Measurements from ENCODE around the gene ASTL. TPM values are rescaled to one million over a fixed set of nuclear protein-coding genes. Genes with fewer than 3 reads are reported as not detected.
A peak's percentile ranks its signal among the peaks of the same experiment; 100 is the strongest.

The ASTL gene
- total RNA-seq, 1 donor from 2014 or later = not detected

DNA sequence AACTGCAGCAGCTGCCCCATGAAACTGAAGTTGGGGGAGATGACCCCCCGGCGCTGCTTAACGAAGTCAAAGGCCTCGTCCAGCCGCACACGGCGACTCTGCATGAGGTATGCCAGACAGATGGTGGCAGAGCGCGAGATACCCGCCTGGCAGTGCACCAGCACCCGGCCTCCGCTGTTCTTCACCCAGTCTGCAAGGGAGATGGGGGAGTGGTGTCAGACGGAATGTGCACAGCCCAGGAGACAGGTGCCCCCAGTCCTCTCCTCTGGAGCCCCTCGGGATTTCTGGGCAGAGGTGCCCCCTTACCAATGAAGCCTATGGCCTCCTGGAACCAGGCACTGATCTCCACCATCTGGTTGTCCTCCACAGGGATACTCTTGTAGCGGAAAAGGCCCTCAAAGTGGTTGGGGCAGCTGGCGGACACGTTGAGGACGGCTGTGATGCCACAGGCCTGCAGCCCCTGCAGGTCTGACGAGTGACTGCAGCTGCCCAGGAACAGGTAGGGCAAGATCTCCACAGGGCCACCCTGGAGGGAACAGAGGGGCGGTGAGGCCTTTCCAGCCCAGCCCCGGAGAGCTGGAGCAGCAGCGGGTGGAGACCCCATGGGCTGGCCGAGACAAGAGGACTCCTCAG lies 5.7 kb upstream of the ASTL start:
- H3K36me3 ChIP-seq (ENCODE audit: insufficient read depth, low read length) = no peaks in the 10 kb centered on the region
- H4K20me1 ChIP-seq (ENCODE audit: insufficient read depth, low read length) = peaks cover 13% of the 10 kb centered on the region
- H3K9ac ChIP-seq (ENCODE audit: low read length) = no peak overlapping the region
- no peak overlapping the region for H3K27ac ChIP-seq (ENCODE audit: low read depth, low read length)
- Mint-ChIP-seq H3K4me3 (ENCODE audit: unreplicated experiment) (peak overlapping the region; percentile 75), H3K4me1 (ENCODE audit: low read depth, unreplicated experiment) (peaks cover 4% of the 10 kb centered on the region), H3K36me3 (ENCODE audit: low read depth, unreplicated experiment) (no peaks in the 10 kb centered on the region), H3K9me3 (ENCODE audit: unreplicated experiment) (no peaks in the 10 kb centered on the region), H3K27ac (ENCODE audit: unreplicated experiment) (no peak overlapping the region), H3K27me3 (ENCODE audit: low read depth, unreplicated experiment) (peaks cover 31% of the 10 kb centered on the region)
- TF ChIP-seq EZH2 (IDR thresholded peaks at IDR 0.05; ENCODE audit: insufficient read depth, low read length) = no peak
- TF ChIP-seq CTCF (IDR thresholded peaks at IDR 0.05; ENCODE audit: insufficient read depth, low read depth, low read length) = no peak
- H2AFZ ChIP-seq (ENCODE audit: low read depth, low read length) = no peak overlapping the region
- H3K4me1 ChIP-seq (ENCODE audit: insufficient read depth, low read length) = peaks cover 42% of the 10 kb centered on the region
- FAIRE-seq = no peak
- H3K4me2 ChIP-seq (ENCODE audit: low read length) = peak overlapping the region; percentile 88
- no peaks in the 10 kb centered on the region for H3K27me3 ChIP-seq (ENCODE audit: insufficient read depth, low read length)
- H3K79me2 ChIP-seq (ENCODE audit: insufficient read depth, low read length) = no peaks in the 10 kb centered on the region
- peak overlapping the region; percentile 55 for H3K4me3 ChIP-seq (ENCODE audit: insufficient read depth, low read depth, low read length)
- DNase-seq (ENCODE audit: low read depth) = no peak
- H3K9me3 ChIP-seq (ENCODE audit: insufficient read depth, low read depth, low read length) = no peaks in the 10 kb centered on the region

DNA sequence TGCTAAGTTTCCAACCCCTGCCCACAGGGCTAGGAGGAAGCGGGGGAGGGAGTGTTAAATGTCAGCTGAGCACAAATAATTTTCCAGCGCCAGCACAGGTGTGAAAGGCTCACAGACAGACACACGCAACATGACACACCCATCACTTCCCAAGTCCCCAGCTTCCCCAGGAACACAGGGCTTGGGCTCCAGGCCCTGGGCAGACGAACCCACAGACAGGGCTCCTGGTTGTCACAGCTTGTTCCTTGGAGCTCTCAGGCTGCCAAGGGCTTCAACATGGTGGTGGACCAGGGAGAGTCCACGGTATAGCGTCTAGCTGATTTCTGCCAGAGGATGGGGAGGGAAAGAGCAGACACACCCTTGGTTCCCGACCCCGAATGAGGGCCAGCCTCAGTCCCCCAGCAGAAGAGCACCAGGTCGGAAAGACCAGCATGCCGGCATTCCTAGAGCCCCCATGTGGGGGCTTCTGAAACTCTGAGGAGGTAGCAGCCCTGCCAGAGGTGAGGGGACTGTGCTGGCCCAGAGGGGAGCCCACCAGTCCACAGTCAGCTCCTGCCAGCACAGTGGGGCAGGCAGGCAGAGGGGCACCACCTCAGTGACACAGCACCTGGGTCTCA lies 5.0 kb upstream of the ASTL start:
- peaks cover 37% of the 10 kb centered on the region for H3K4me1 ChIP-seq (ENCODE audit: insufficient read depth, low read length)
- DNase-seq (ENCODE audit: low read depth) (no peak), FAIRE-seq (no peak)
- H3K36me3 Mint-ChIP-seq (ENCODE audit: low read depth, unreplicated experiment) = no peaks in the 10 kb centered on the region
- no peak overlapping the region for H3K27ac Mint-ChIP-seq (ENCODE audit: unreplicated experiment)
- no peak overlapping the region for H3K9ac ChIP-seq (ENCODE audit: low read length)
- H3K79me2 ChIP-seq (ENCODE audit: insufficient read depth, low read length) = no peaks in the 10 kb centered on the region
- no peak overlapping the region for H2AFZ ChIP-seq (ENCODE audit: low read depth, low read length)
- no peak overlapping the region for H3K27ac ChIP-seq (ENCODE audit: low read depth, low read length)
- TF ChIP-seq CTCF (IDR thresholded peaks at IDR 0.05; ENCODE audit: insufficient read depth, low read depth, low read length) = no peak
- TF ChIP-seq EZH2 (IDR thresholded peaks at IDR 0.05; ENCODE audit: insufficient read depth, low read length) = no peak
- H3K4me3 ChIP-seq (ENCODE audit: insufficient read depth, low read depth, low read length) = no peak overlapping the region
- H3K9me3 ChIP-seq (ENCODE audit: insufficient read depth, low read depth, low read length) = no peaks in the 10 kb centered on the region
- H3K4me1 Mint-ChIP-seq (ENCODE audit: low read depth, unreplicated experiment) = peaks cover 3% of the 10 kb centered on the region
- peaks cover 13% of the 10 kb centered on the region for H4K20me1 ChIP-seq (ENCODE audit: insufficient read depth, low read length)
- H3K9me3 Mint-ChIP-seq (ENCODE audit: unreplicated experiment) = no peaks in the 10 kb centered on the region
- peak overlapping the region; percentile 70 for H3K4me3 Mint-ChIP-seq (ENCODE audit: unreplicated experiment)
- no peaks in the 10 kb centered on the region for H3K27me3 ChIP-seq (ENCODE audit: insufficient read depth, low read length)
- H3K4me2 ChIP-seq (ENCODE audit: low read length) = peak overlapping the region; percentile 88
- H3K27me3 Mint-ChIP-seq (ENCODE audit: low read depth, unreplicated experiment) = peaks cover 33% of the 10 kb centered on the region
- no peaks in the 10 kb centered on the region for H3K36me3 ChIP-seq (ENCODE audit: insufficient read depth, low read length)

Measured in astrocyte (in vitro differentiated cells and primary cell).